ENCODE measurements around the gene RUNX3.

The RUNX3 gene

GRCh38 chr1:24886241-24886640, 43.8 kb downstream of the RUNX3 start:
- DNase-seq (ENCODE audit: low read depth in 2 of 2) = no peak

- no peak for DNase-seq (ENCODE audit: low read depth in 2 of 2)
Observed at GRCh38 chr1:24884751-24885150, 45.3 kb downstream of the RUNX3 start.

GRCh38 chr1:24881034-24881433, 49.0 kb downstream of the RUNX3 start:
- DNase-seq (ENCODE audit: low read depth in 2 of 2) = no peak

- DNase-seq (ENCODE audit: low read depth in 2 of 2) = no peak
Observed at GRCh38 chr1:24878775-24879742, 51.0 kb downstream of the RUNX3 start.

GRCh38 chr1:24878045-24878444, 52.0 kb downstream of the RUNX3 start:
- no peak for DNase-seq (ENCODE audit: low read depth in 2 of 2)

- DNase-seq (ENCODE audit: low read depth in 2 of 2) = no peak
Observed at GRCh38 chr1:24875991-24876506, 54.0 kb downstream of the RUNX3 start.

GRCh38 chr1:24875257-24875656, 54.8 kb downstream of the RUNX3 start:
- no peak for DNase-seq (ENCODE audit: low read depth in 2 of 2)

GRCh38 chr1:24874611-24875234, 55.4 kb downstream of the RUNX3 start:
- DNase-seq (ENCODE audit: low read depth in 2 of 2) = no peak

- no peak for DNase-seq (ENCODE audit: low read depth in 2 of 2)
Observed at GRCh38 chr1:24874056-24874455, 56.0 kb downstream of the RUNX3 start.

GRCh38 chr1:24873148-24873547, 56.9 kb downstream of the RUNX3 start:
- no peak for DNase-seq (ENCODE audit: low read depth in 2 of 2)

- DNase-seq (ENCODE audit: low read depth in 2 of 2) = no peak
Observed at GRCh38 chr1:24872061-24872850, 57.8 kb downstream of the RUNX3 start.

- no peak for DNase-seq (ENCODE audit: low read depth in 2 of 2)
Observed at GRCh38 chr1:24871306-24871901, 58.7 kb downstream of the RUNX3 start.

- no peak for DNase-seq (ENCODE audit: low read depth in 2 of 2)
Observed at GRCh38 chr1:24870551-24871195, 59.4 kb downstream of the RUNX3 start.

- DNase-seq (ENCODE audit: low read depth in 2 of 2) = no peak
Observed at GRCh38 chr1:24868016-24868875, 61.8 kb downstream of the RUNX3 start.

GRCh38 chr1:24867084-24867870, 62.8 kb downstream of the RUNX3 start:
- no peak for DNase-seq (ENCODE audit: low read depth in 2 of 2)

GRCh38 chr1:24866211-24867083, 63.6 kb downstream of the RUNX3 start:
- DNase-seq (ENCODE audit: low read depth in 2 of 2) = no peak

GRCh38 chr1:24865587-24865986, 64.5 kb downstream of the RUNX3 start:
- DNase-seq (ENCODE audit: low read depth in 2 of 2) = no peak

- DNase-seq (ENCODE audit: low read depth in 2 of 2) = no peak
Observed at GRCh38 chr1:24865168-24865567, 64.9 kb downstream of the RUNX3 start.

All from stimulated activated CD8-positive, alpha-beta memory T cell treated with anti-CD3 and anti-CD28 coated beads, Interleukin-2, amount 100 ng/mL, for 48 hours (primary cell).